ENCODE data around the gene LRFN2. TPM values are rescaled to one million over a fixed set of nuclear protein-coding genes. Genes with fewer than 3 reads are reported as not detected.

Gene LRFN2
- total RNA-seq, 1 donor from 2014 or later, result 0.32 TPM

GRCh38 chr6:40387127-40387870, 199.9 kb downstream of the LRFN2 start:
- Histone ChIP-seq H4K20me1 (ENCODE audit: insufficient read depth, low read length) (no peaks in the 10 kb centered on the region), H3K27ac (ENCODE audit: low read depth, low read length) (no peak overlapping the region), H3K4me2 (ENCODE audit: low read length) (no peak overlapping the region), H3K79me2 (ENCODE audit: insufficient read depth, low read length) (no peaks in the 10 kb centered on the region), H2AFZ (ENCODE audit: low read depth, low read length) (no peak overlapping the region), H3K4me1 (ENCODE audit: insufficient read depth, low read length) (no peaks in the 10 kb centered on the region), H3K27me3 (ENCODE audit: insufficient read depth, low read length) (peaks cover 2% of the 10 kb centered on the region), H3K4me3 (ENCODE audit: insufficient read depth, low read depth, low read length) (no peak overlapping the region), H3K36me3 (ENCODE audit: insufficient read depth, low read length) (no peaks in the 10 kb centered on the region), H3K9me3 (ENCODE audit: insufficient read depth, low read depth, low read length) (no peaks in the 10 kb centered on the region), H3K9ac (ENCODE audit: low read length) (no peak overlapping the region)
- no peaks in the 10 kb centered on the region for H3K9me3 Mint-ChIP-seq (ENCODE audit: unreplicated experiment)
- no peak overlapping the region for H3K4me3 Mint-ChIP-seq (ENCODE audit: unreplicated experiment)
- no peak overlapping the region for H3K27ac Mint-ChIP-seq (ENCODE audit: unreplicated experiment)
- H3K36me3 Mint-ChIP-seq (ENCODE audit: low read depth, unreplicated experiment), result no peaks in the 10 kb centered on the region
- peaks cover 32% of the 10 kb centered on the region for H3K4me1 Mint-ChIP-seq (ENCODE audit: low read depth, unreplicated experiment)
- DNase-seq (ENCODE audit: low read depth) (no peak), FAIRE-seq (no peak)
- peaks cover 45% of the 10 kb centered on the region for H3K27me3 Mint-ChIP-seq (ENCODE audit: low read depth, unreplicated experiment)
- TF ChIP-seq EZH2 (IDR thresholded peaks at IDR 0.05; ENCODE audit: insufficient read depth, low read length), result no peak
- TF ChIP-seq, protein P1, sequence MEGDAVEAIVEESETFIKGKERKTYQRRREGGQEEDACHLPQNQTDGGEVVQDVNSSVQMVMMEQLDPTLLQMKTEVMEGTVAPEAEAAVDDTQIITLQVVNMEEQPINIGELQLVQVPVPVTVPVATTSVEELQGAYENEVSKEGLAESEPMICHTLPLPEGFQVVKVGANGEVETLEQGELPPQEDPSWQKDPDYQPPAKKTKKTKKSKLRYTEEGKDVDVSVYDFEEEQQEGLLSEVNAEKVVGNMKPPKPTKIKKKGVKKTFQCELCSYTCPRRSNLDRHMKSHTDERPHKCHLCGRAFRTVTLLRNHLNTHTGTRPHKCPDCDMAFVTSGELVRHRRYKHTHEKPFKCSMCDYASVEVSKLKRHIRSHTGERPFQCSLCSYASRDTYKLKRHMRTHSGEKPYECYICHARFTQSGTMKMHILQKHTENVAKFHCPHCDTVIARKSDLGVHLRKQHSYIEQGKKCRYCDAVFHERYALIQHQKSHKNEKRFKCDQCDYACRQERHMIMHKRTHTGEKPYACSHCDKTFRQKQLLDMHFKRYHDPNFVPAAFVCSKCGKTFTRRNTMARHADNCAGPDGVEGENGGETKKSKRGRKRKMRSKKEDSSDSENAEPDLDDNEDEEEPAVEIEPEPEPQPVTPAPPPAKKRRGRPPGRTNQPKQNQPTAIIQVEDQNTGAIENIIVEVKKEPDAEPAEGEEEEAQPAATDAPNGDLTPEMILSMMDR (IDR thresholded peaks at IDR 0.05; ENCODE audit: insufficient read depth, low read depth, low read length), result no peak

- Mint-ChIP-seq H3K4me1 (ENCODE audit: low read depth, unreplicated experiment) (peaks cover 32% of the 10 kb centered on the region), H3K27me3 (ENCODE audit: low read depth, unreplicated experiment) (peaks cover 44% of the 10 kb centered on the region), H3K36me3 (ENCODE audit: low read depth, unreplicated experiment) (no peaks in the 10 kb centered on the region), H3K4me3 (ENCODE audit: unreplicated experiment) (no peak overlapping the region), H3K27ac (ENCODE audit: unreplicated experiment) (no peak overlapping the region), H3K9me3 (ENCODE audit: unreplicated experiment) (no peaks in the 10 kb centered on the region)
- peaks cover 2% of the 10 kb centered on the region for H3K27me3 ChIP-seq (ENCODE audit: insufficient read depth, low read length)
- no peaks in the 10 kb centered on the region for H4K20me1 ChIP-seq (ENCODE audit: insufficient read depth, low read length)
- DNase-seq (ENCODE audit: low read depth) (no peak), FAIRE-seq (no peak)
- H3K27ac ChIP-seq (ENCODE audit: low read depth, low read length), result no peak overlapping the region
- no peaks in the 10 kb centered on the region for H3K9me3 ChIP-seq (ENCODE audit: insufficient read depth, low read depth, low read length)
- H3K36me3 ChIP-seq (ENCODE audit: insufficient read depth, low read length), result no peaks in the 10 kb centered on the region
- no peak overlapping the region for H2AFZ ChIP-seq (ENCODE audit: low read depth, low read length)
- H3K9ac ChIP-seq (ENCODE audit: low read length), result no peak overlapping the region
- no peaks in the 10 kb centered on the region for H3K4me1 ChIP-seq (ENCODE audit: insufficient read depth, low read length)
- TF ChIP-seq, protein P1 (IDR thresholded peaks at IDR 0.05; ENCODE audit: insufficient read depth, low read depth, low read length), result no peak
- TF ChIP-seq EZH2 (IDR thresholded peaks at IDR 0.05; ENCODE audit: insufficient read depth, low read length), result no peak
- no peak overlapping the region for H3K4me3 ChIP-seq (ENCODE audit: insufficient read depth, low read depth, low read length)
- H3K79me2 ChIP-seq (ENCODE audit: insufficient read depth, low read length), result no peaks in the 10 kb centered on the region
- no peak overlapping the region for H3K4me2 ChIP-seq (ENCODE audit: low read length)
Measured at GRCh38 chr6:40386200-40386599, 201.0 kb downstream of the LRFN2 start.

All from astrocyte (in vitro differentiated cells and primary cell).